Naive B cell (primary cell): Measurements from ENCODE around the gene C1QC. TPM values are rescaled to one million over a fixed set of nuclear protein-coding genes. Genes with fewer than 3 reads are reported as not detected.

Experiments
- ATAC-seq, 2 donors: fragments of 150-1000 bp; cut with Tn5 transposase; 2 replicates each; pipeline ENCODE4 v1.10.0; 2021; ENCODE audit warnings: low read depth in 2 of 2, mild to moderate bottlenecking in 2 of 2, moderate library complexity in 2 of 2
- DNase-seq: peaks from one replicate; pipeline ENCODE4 v3.0.0; 2022
- H3K27ac Mint-ChIP-seq, 6 donors: one replicate each; pipeline ENCODE4 v1.8.0; 2020 to 2022; ENCODE audit warnings: mild to moderate bottlenecking in 6 of 6, mixed read lengths in 6 of 6, moderate library complexity in 5 of 6, inconsistent platforms in 2 of 6
- H3K27me3 Mint-ChIP-seq, 3 donors: one replicate each; pipeline ENCODE4 v1.8.0; 2021 to 2022; ENCODE audit warnings: mixed read lengths in 3 of 3, mild to moderate bottlenecking in 1 of 3
- H3K36me3 Mint-ChIP-seq, 2 donors: one replicate each; pipeline ENCODE4 v1.8.0; 2020 to 2022; ENCODE audit warnings: mixed read lengths in 2 of 2, inconsistent platforms in 1 of 2, mild to moderate bottlenecking in 1 of 2
- H3K4me1 Mint-ChIP-seq, 3 donors: one replicate each; pipeline ENCODE4 v1.8.0; 2020 to 2022; ENCODE audit warnings: mixed read lengths in 3 of 3, inconsistent platforms in 1 of 3, mild to moderate bottlenecking in 1 of 3, moderate library complexity in 1 of 3
- H3K4me3 Mint-ChIP-seq, 8 donors: one replicate each; pipeline ENCODE4 v1.8.0; 2020 to 2022; ENCODE audit warnings: mild to moderate bottlenecking in 8 of 8, mixed read lengths in 8 of 8, moderate library complexity in 8 of 8, inconsistent platforms in 2 of 8
- H3K9me3 Mint-ChIP-seq, 7 donors: one replicate each; pipeline ENCODE4 v1.8.0; 2020 to 2022; ENCODE audit warnings: mixed read lengths in 7 of 7, mild to moderate bottlenecking in 5 of 7, inconsistent platforms in 2 of 7, moderate library complexity in 1 of 7
- polyA plus RNA-seq, 6 donors: library from polyadenylated mRNA; unstranded; fragments of 300-500 nt; fragmentation: Illumina TruSeq; gene quantifications; one replicate each; pipeline ENCODE4 v1.2.3, GENCODE V29; 2021; ENCODE audit warnings: low read depth in 6 of 6

The C1QC gene
- polyA plus RNA-seq, 6 donors from 2014 or later, result not detected

DNA sequence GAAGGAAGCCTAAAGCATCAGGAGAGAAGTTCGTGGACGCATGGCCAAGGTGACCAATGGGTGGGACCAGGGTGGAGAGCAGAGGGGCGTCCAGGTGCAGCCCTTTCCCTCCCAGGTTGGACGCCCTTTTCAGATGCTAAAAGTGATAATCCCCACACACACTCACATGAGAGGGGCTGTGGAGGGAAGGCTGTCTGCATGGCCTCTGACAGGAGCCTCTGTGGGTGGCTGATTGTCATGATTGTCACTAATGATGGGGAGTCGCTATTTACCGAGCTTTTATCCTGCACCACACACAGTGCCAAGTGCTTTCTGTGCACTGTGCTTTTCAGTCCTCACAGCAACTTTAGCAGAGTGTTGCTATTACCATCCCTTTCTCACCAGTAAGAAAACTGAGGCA, 34.1 kb upstream of the C1QC start:
- no peak for DNase-seq
- Mint-ChIP-seq H3K27me3 (peaks cover 26 to 69% (median 68%) of the 10 kb centered on the region in 3 donors), H3K4me3 (no peak overlapping the region), H3K4me1 (no peaks in the 10 kb centered on the region), H3K36me3 (no peaks in the 10 kb centered on the region), H3K9me3 (peaks cover 0 to 4% (median 0%) of the 10 kb centered on the region in 7 donors), H3K27ac (no peak overlapping the region)
- ATAC-seq, result no peak

GRCh38 chr1:22611530-22611947, 31.9 kb upstream of the C1QC start:
- ATAC-seq, result no peak
- H3K4me1 Mint-ChIP-seq, result no peaks in the 10 kb centered on the region
- DNase-seq, result no peak
- peaks cover 0 to 4% (median 0%) of the 10 kb centered on the region in 7 donors for H3K9me3 Mint-ChIP-seq
- H3K36me3 Mint-ChIP-seq, result no peaks in the 10 kb centered on the region
- peaks cover 9 to 71% (median 70%) of the 10 kb centered on the region in 3 donors for H3K27me3 Mint-ChIP-seq
- H3K27ac Mint-ChIP-seq, result no peak overlapping the region
- H3K4me3 Mint-ChIP-seq, result no peak overlapping the region

- DNase-seq (no peak), ATAC-seq (no peak)
- Mint-ChIP-seq H3K27me3 (peaks cover 10 to 78% (median 73%) of the 10 kb centered on the region in 3 donors), H3K4me3 (no peak overlapping the region), H3K27ac (peak overlapping the region in 1 of 6 donors; percentile 56), H3K9me3 (peaks cover 0 to 4% (median 0%) of the 10 kb centered on the region in 7 donors), H3K36me3 (no peaks in the 10 kb centered on the region), H3K4me1 (no peaks in the 10 kb centered on the region)
Measured at GRCh38 chr1:22612671-22613571, 30.5 kb upstream of the C1QC start.

- Mint-ChIP-seq H3K27ac (no peak overlapping the region), H3K27me3 (peaks cover 10 to 75% (median 68%) of the 10 kb centered on the region in 3 donors), H3K36me3 (no peaks in the 10 kb centered on the region), H3K9me3 (peaks cover 0 to 2% (median 0%) of the 10 kb centered on the region in 7 donors), H3K4me3 (no peak overlapping the region), H3K4me1 (no peaks in the 10 kb centered on the region)
- DNase-seq (no peak), ATAC-seq (no peak)
Measured at GRCh38 chr1:22613572-22613918, 29.9 kb upstream of the C1QC start.

GRCh38 chr1:22613951-22614350, 29.5 kb upstream of the C1QC start:
- Mint-ChIP-seq H3K27ac (no peak overlapping the region), H3K36me3 (no peaks in the 10 kb centered on the region), H3K9me3 (peaks cover 0 to 2% (median 0%) of the 10 kb centered on the region in 7 donors), H3K4me3 (no peak overlapping the region), H3K4me1 (no peaks in the 10 kb centered on the region), H3K27me3 (peaks cover 10 to 75% (median 68%) of the 10 kb centered on the region in 3 donors)
- ATAC-seq, result no peak
- DNase-seq, result no peak

- Mint-ChIP-seq H3K27me3 (peaks cover 11 to 73% (median 64%) of the 10 kb centered on the region in 3 donors), H3K36me3 (no peaks in the 10 kb centered on the region), H3K4me3 (no peak overlapping the region), H3K4me1 (no peaks in the 10 kb centered on the region), H3K9me3 (peaks cover 0 to 2% (median 0%) of the 10 kb centered on the region in 7 donors), H3K27ac (no peak overlapping the region)
- no peak for ATAC-seq
- no peak for DNase-seq
Measured at GRCh38 chr1:22615886-22616285, 27.5 kb upstream of the C1QC start.

GRCh38 chr1:22616571-22616970, 26.9 kb upstream of the C1QC start:
- Mint-ChIP-seq H3K9me3 (peaks cover 0 to 2% (median 0%) of the 10 kb centered on the region in 7 donors), H3K36me3 (no peaks in the 10 kb centered on the region), H3K27ac (no peak overlapping the region), H3K4me1 (no peaks in the 10 kb centered on the region), H3K27me3 (peaks cover 8 to 67% (median 58%) of the 10 kb centered on the region in 3 donors), H3K4me3 (no peak overlapping the region)
- no peak for ATAC-seq
- DNase-seq, result no peak

GRCh38 chr1:22618056-22618455, 25.4 kb upstream of the C1QC start:
- no peak overlapping the region for H3K4me3 Mint-ChIP-seq

GRCh38 chr1:22619252-22619651, 24.2 kb upstream of the C1QC start:
- no peaks in the 10 kb centered on the region for H3K9me3 Mint-ChIP-seq
- peaks cover 18 to 68% (median 67%) of the 10 kb centered on the region in 3 donors for H3K27me3 Mint-ChIP-seq
- no peaks in the 10 kb centered on the region for H3K36me3 Mint-ChIP-seq
- ATAC-seq (no peak), DNase-seq (no peak)
- no peak overlapping the region for H3K27ac Mint-ChIP-seq
- no peak overlapping the region for H3K4me3 Mint-ChIP-seq
- no peaks in the 10 kb centered on the region for H3K4me1 Mint-ChIP-seq

More at GRCh38 chr1:22618056-22618455, 25.4 kb upstream of the C1QC start:
- ATAC-seq, result no peak
- H3K9me3 Mint-ChIP-seq, result peaks cover 0 to 1% (median 0%) of the 10 kb centered on the region in 7 donors
- H3K27ac Mint-ChIP-seq, result no peak overlapping the region
- H3K27me3 Mint-ChIP-seq, result peaks cover 14 to 64% (median 62%) of the 10 kb centered on the region in 3 donors
- DNase-seq, result no peak
- H3K36me3 Mint-ChIP-seq, result no peaks in the 10 kb centered on the region
- no peaks in the 10 kb centered on the region for H3K4me1 Mint-ChIP-seq

DNA sequence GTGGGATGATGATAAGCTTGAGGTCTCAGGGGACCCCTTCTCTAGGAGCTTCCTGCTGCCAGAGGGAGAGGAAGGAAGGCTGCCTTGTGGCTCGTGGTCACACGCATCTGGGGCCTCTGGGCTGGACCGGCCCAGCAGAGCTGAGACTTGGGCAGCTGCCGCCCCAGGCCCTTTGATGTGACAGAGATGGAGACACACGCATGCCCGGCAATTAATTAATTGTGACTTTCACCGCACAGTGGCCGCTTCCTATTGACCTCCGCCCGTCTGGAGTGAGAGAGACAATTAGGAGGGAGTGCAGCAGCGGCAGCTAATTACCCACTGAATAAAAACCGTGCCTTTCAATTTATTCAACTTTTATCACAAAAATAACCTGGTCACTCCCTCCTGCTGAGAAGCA, 23.6 kb upstream of the C1QC start:
- H3K36me3 Mint-ChIP-seq, result no peaks in the 10 kb centered on the region
- H3K27me3 Mint-ChIP-seq, result peaks cover 23 to 68% (median 67%) of the 10 kb centered on the region in 3 donors
- no peak overlapping the region for H3K27ac Mint-ChIP-seq
- ATAC-seq (no peak), DNase-seq (no peak)
- H3K4me3 Mint-ChIP-seq, result no peak overlapping the region
- H3K9me3 Mint-ChIP-seq, result no peaks in the 10 kb centered on the region
- H3K4me1 Mint-ChIP-seq, result no peaks in the 10 kb centered on the region

DNA sequence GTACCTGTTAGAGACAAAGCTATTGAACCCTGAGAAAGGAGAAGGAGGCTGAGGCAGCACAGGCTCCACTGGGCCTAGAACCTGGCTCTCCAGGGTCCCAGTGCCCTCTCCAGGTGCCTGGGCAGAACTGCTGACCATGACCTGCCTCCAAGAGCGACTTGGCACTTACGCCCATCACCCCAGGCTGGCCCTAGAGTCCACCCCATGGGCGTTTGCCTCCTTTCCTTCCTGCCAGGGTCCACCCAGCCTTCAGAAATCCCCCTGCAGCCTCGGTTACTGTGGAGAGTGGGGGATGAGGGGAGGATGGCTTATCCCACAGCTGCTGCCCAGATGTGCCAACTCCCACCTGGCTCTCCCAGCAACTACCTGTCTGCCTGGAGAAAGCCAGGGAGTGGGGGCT, 21.7 kb upstream of the C1QC start:
- no peaks in the 10 kb centered on the region for H3K4me1 Mint-ChIP-seq
- DNase-seq (no peak), ATAC-seq (no peak)
- peaks cover 23 to 65% (median 60%) of the 10 kb centered on the region in 3 donors for H3K27me3 Mint-ChIP-seq
- H3K4me3 Mint-ChIP-seq, result no peak overlapping the region
- no peak overlapping the region for H3K27ac Mint-ChIP-seq
- H3K36me3 Mint-ChIP-seq, result no peaks in the 10 kb centered on the region
- no peaks in the 10 kb centered on the region for H3K9me3 Mint-ChIP-seq

GRCh38 chr1:22625262-22625925, 18.0 kb upstream of the C1QC start:
- no peak overlapping the region for H3K4me3 Mint-ChIP-seq
- H3K36me3 Mint-ChIP-seq, result no peaks in the 10 kb centered on the region
- no peaks in the 10 kb centered on the region for H3K9me3 Mint-ChIP-seq
- no peak for ATAC-seq
- H3K27me3 Mint-ChIP-seq, result peaks cover 43 to 74% (median 63%) of the 10 kb centered on the region in 3 donors
- no peaks in the 10 kb centered on the region for H3K4me1 Mint-ChIP-seq
- H3K27ac Mint-ChIP-seq, result no peak overlapping the region
- no peak for DNase-seq

DNA sequence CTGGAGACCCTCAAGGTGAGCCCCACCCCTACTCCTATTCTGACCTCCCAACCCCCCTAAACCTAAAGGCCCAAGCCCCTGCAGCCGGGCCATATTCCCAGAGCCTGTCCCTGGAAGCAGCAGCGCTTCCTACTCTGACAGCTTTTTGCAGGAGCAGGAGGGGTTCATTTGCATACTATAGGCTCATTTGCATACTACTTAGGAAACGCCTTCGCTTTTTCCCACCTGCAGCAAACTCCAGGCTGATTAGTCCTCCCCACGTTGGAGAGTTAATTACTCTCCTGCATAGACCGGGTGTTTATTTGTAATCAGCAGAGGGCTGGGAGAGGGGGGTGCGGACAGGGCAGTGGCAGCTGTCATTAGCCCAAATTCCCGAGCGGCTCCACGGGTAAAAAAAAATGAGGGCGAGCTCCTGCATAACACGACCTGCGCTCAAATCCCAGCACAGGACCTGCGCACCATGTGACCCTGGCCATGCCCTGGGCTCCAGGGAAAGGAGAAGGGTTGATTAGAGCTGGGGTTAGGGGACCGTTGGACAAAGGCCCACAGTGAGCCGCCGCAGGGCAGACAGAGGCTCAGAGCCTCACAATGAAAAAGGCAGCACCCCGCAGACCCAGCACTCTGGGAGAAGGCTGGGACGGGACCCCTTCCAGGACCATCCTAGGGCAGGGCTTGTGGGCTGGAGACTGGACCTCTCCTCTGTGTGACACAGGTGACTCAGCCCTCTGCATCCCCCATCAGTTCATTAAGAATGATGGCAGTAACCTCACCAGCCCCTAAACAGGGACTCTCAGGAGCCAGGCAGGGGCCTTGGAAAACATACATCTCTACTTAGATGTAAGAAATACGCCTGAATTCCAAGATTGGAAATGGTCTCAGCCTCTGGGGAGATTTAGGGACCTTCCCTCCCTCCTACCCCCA, 16.9 kb upstream of the C1QC start:
- no peaks in the 10 kb centered on the region for H3K36me3 Mint-ChIP-seq
- DNase-seq (no peak), ATAC-seq (no peak)
- peaks cover 52 to 85% (median 70%) of the 10 kb centered on the region in 3 donors for H3K27me3 Mint-ChIP-seq
- H3K4me1 Mint-ChIP-seq, result no peaks in the 10 kb centered on the region
- peak overlapping the region in 1 of 8 donors; percentile 15 for H3K4me3 Mint-ChIP-seq
- H3K27ac Mint-ChIP-seq, result no peak overlapping the region
- H3K9me3 Mint-ChIP-seq, result no peaks in the 10 kb centered on the region
